Measurements from ENCODE around the gene ODF2.

GRCh38 chr9:128434340-128434739 is 21.5 kb upstream of the ODF2 start:
- TF ChIP-seq CTCF (IDR thresholded peaks at IDR 0.05) (no peak), POLR2A (IDR thresholded peaks at IDR 0.05; ENCODE audit: low read length) (no peak), ZFP36 (IDR thresholded peaks at IDR 0.05; ENCODE audit: borderline replicate concordance, partially characterized antibody) (no peak), HMGXB4 (CRISPR knock-in tag; IDR thresholded peaks at IDR 0.05; ENCODE audit: borderline replicate concordance) (no peak), EHMT2 (IDR thresholded peaks at IDR 0.05; ENCODE audit: low read depth) (no peak), ZSCAN20 (CRISPR knock-in tag; IDR thresholded peaks at IDR 0.05) (no peak), MAZ (IDR thresholded peaks at IDR 0.05; ENCODE audit: borderline replicate concordance, low read depth, low read length) (no peak), JUNB (IDR thresholded peaks at IDR 0.05) (no peak), NFE2L2 (conservative IDR thresholded peaks at IDR 0.05; ENCODE audit: low read length) (no peak), NR3C1 (IDR thresholded peaks at IDR 0.05) (no peak), CHD4 (IDR thresholded peaks at IDR 0.05; ENCODE audit: borderline replicate concordance) (no peak), PHF8 (IDR thresholded peaks at IDR 0.05; ENCODE audit: borderline replicate concordance, low read depth) (no peak)
